H9 (cell line): ENCODE data around the gene KRTAP5-6. TPM values are rescaled to one million over a fixed set of nuclear protein-coding genes. Genes with fewer than 3 reads are reported as not detected.

Source experiments
- DNase-seq: peaks from one replicate; pipeline ENCODE4 v3.0.0-alpha.2; 2017
- H2AFZ ChIP-seq: one replicate; pipeline ENCODE4 v1.6.1; 2013; ENCODE audit warnings: mild to moderate bottlenecking, low read length, control low read depth, moderate library complexity
- H2AK5ac ChIP-seq: 2 replicates; pipeline ENCODE4 v1.6.1; 2013; ENCODE audit warnings: low read length, control low read depth, mixed read lengths; ENCODE audit not compliant: insufficient read length
- H2BK120ac ChIP-seq: one replicate; pipeline ENCODE4 v1.6.1; 2013; ENCODE audit warnings: low read depth, mild to moderate bottlenecking, low read length, control low read depth, inconsistent platforms; ENCODE audit not compliant: poor library complexity, severe bottlenecking
- H2BK12ac ChIP-seq: 2 replicates; pipeline ENCODE4 v1.6.1; 2013; ENCODE audit warnings: low read length, control low read depth, mixed read lengths, low read depth; ENCODE audit not compliant: insufficient read length
- H2BK15ac ChIP-seq: 2 replicates; pipeline ENCODE4 v1.6.1; 2013; ENCODE audit warnings: low read depth, low read length, control low read depth
- H2BK20ac ChIP-seq: one replicate; pipeline ENCODE4 v1.6.1; 2013; ENCODE audit warnings: low read depth, mild to moderate bottlenecking, low read length, control low read depth, inconsistent platforms; ENCODE audit not compliant: poor library complexity, severe bottlenecking
- H2BK5ac ChIP-seq: 2 replicates; pipeline ENCODE4 v1.6.1; 2013; ENCODE audit warnings: low read length, control low read depth, mixed read lengths; ENCODE audit not compliant: insufficient read length
- H3K14ac ChIP-seq: 2 replicates; pipeline ENCODE4 v1.6.1; 2013; ENCODE audit warnings: low read length, control low read depth; ENCODE audit not compliant: insufficient read depth
- H3K18ac ChIP-seq: 2 replicates; pipeline ENCODE4 v1.6.1; 2013; ENCODE audit warnings: low read depth, mild to moderate bottlenecking, mixed read lengths, low read length, control low read depth; ENCODE audit not compliant: insufficient read length
- H3K23ac ChIP-seq: 2 replicates; pipeline ENCODE4 v1.6.1; 2013; ENCODE audit warnings: low read length, control low read depth, mixed read lengths, low read depth; ENCODE audit not compliant: insufficient read length
- H3K23me2 ChIP-seq: 2 replicates; pipeline ENCODE4 v1.6.1; 2013; ENCODE audit warnings: low read depth, mild to moderate bottlenecking, mixed read lengths, low read length, control low read depth; ENCODE audit not compliant: insufficient read length, poor library complexity, severe bottlenecking
- H3K27ac ChIP-seq: 2 replicates; pipeline ENCODE4 v1.5.1; 2013; ENCODE audit warnings: low read length, control low read depth, mixed read lengths, low read depth; ENCODE audit not compliant: insufficient read length
- H3K27me3 ChIP-seq: 2 replicates; pipeline ENCODE4 v1.6.1; 2013; ENCODE audit warnings: low read length, control low read depth, inconsistent platforms; ENCODE audit not compliant: insufficient read depth
- H3K4ac ChIP-seq: 2 replicates; pipeline ENCODE4 v1.6.1; 2013; ENCODE audit warnings: low read depth, mild to moderate bottlenecking, control low read depth, inconsistent platforms, low read length, moderate library complexity
- H3K4me1 ChIP-seq: 2 replicates; pipeline ENCODE4 v1.6.1; 2013; ENCODE audit warnings: low read length, control low read depth, inconsistent platforms; ENCODE audit not compliant: insufficient read depth
- H3K4me2 ChIP-seq: 2 replicates; pipeline ENCODE4 v1.6.1; 2013; ENCODE audit warnings: low read length, control low read depth, mixed read lengths; ENCODE audit not compliant: insufficient read length, insufficient read depth
- H3K56ac ChIP-seq: 2 replicates; pipeline ENCODE4 v1.6.1; 2013; ENCODE audit warnings: low read depth, mild to moderate bottlenecking, mixed read lengths, low read length, control low read depth; ENCODE audit not compliant: insufficient read length
- H3K79me1 ChIP-seq: 2 replicates; pipeline ENCODE4 v1.6.1; 2013; ENCODE audit warnings: low read depth, mild to moderate bottlenecking, moderate library complexity, low read length, control low read depth, inconsistent platforms; ENCODE audit not compliant: insufficient read depth, poor library complexity, severe bottlenecking
- H3K79me2 ChIP-seq: 2 replicates; pipeline ENCODE4 v1.6.1; 2013; ENCODE audit warnings: low read length, control low read depth, inconsistent platforms; ENCODE audit not compliant: insufficient read depth
- H3K9ac ChIP-seq: 2 replicates; pipeline ENCODE4 v1.6.1; 2013; ENCODE audit warnings: low read length, control low read depth, mixed read lengths; ENCODE audit not compliant: insufficient read length; ENCODE audit errors: extremely low read depth
- H3K9me3 ChIP-seq: one replicate; pipeline ENCODE4 v1.6.1; 2013; ENCODE audit warnings: low read depth, low read length, inconsistent platforms; ENCODE audit not compliant: control insufficient read depth
- H3T11ph ChIP-seq: one replicate; pipeline ENCODE4 v1.6.1; 2013; ENCODE audit warnings: mild to moderate bottlenecking, low read length, control low read depth, inconsistent platforms
- H4K20me1 ChIP-seq: one replicate; pipeline ENCODE4 v1.6.1; 2013; ENCODE audit not compliant: control insufficient read depth, insufficient read length, insufficient read depth
- H4K5ac ChIP-seq: 2 replicates; pipeline ENCODE4 v1.6.1; 2013; ENCODE audit warnings: low read depth, mild to moderate bottlenecking, mixed read lengths, low read length, control low read depth; ENCODE audit not compliant: insufficient read length
- H4K8ac ChIP-seq: replicated peaks from 2 replicates; pipeline ENCODE4 v1.6.1; 2013; ENCODE audit warnings: low read length, control low read depth, mixed read lengths, low read depth; ENCODE audit not compliant: insufficient read length
- H4K91ac ChIP-seq: 2 replicates; pipeline ENCODE4 v1.6.1; 2013; ENCODE audit warnings: low read depth, mild to moderate bottlenecking, moderate library complexity, mixed read lengths, low read length, control low read depth; ENCODE audit not compliant: insufficient read length
- H3K27ac Mint-ChIP-seq, 3 experiments: 2 replicates in 2 of 3; 3 replicates in 1 of 3; pipeline ENCODE4 v1.8.0; 2020 to 2021; ENCODE audit warnings: mixed read lengths in 3 of 3, mild to moderate bottlenecking in 1 of 3, moderate library complexity in 1 of 3
- H3K27me3 Mint-ChIP-seq: 2 replicates; pipeline ENCODE4 v1.8.0; 2021; ENCODE audit warnings: low read depth, mild to moderate bottlenecking, moderate library complexity, mixed read lengths
- H3K36me3 Mint-ChIP-seq, 3 experiments: 2 replicates in 2 of 3; 3 replicates in 1 of 3; pipeline ENCODE4 v1.8.0; 2020 to 2021; ENCODE audit warnings: low read depth in 3 of 3, mixed read lengths in 3 of 3; ENCODE audit not compliant: insufficient read depth in 1 of 3
- H3K4me1 Mint-ChIP-seq, 2 experiments: 2 replicates each; pipeline ENCODE4 v1.8.0; 2020; ENCODE audit warnings: mixed read lengths in 2 of 2
- H3K4me3 Mint-ChIP-seq, 2 experiments: 2 replicates in 1 of 2; 3 replicates in 1 of 2; pipeline ENCODE4 v1.8.0; 2020 to 2021; ENCODE audit warnings: mild to moderate bottlenecking in 2 of 2, mixed read lengths in 2 of 2, moderate library complexity in 1 of 2
- H3K9me3 Mint-ChIP-seq, 2 experiments: 2 replicates in 1 of 2; 3 replicates in 1 of 2; pipeline ENCODE4 v1.8.0; 2020; ENCODE audit warnings: mild to moderate bottlenecking in 2 of 2, mixed read lengths in 2 of 2, moderate library complexity in 1 of 2
- CTCF ChIP-seq: fragments of 200-600 bp; sonication (generic); conservative IDR thresholded peaks from 3 replicates; pipeline ENCODE4 v1.8.0; 2021; ENCODE audit warnings: antibody characterized with exemption, mild to moderate bottlenecking
- WGBS: extraction: QIAGEN DNeasy Blood & Tissue Kit; methylation state at CpG from one replicate; pipeline ENCODE4 v1.1.7; 2013; ENCODE audit warnings: missing lambda C conversion rate, low lambda C conversion rate, mixed read lengths; ENCODE audit not compliant: insufficient read length; ENCODE audit errors: extremely low coverage; 5-methylcytosine and 5-hydroxymethylcytosine counted together
- total RNA-seq: library from RNA; stranded (reverse); gene quantifications from 2 replicates; pipeline ENCODE4 v1.2.1, GENCODE V29; 2021

KRTAP5-6 gene
- total RNA-seq, 1 experiment from 2014 or later, result not detected

DNA sequence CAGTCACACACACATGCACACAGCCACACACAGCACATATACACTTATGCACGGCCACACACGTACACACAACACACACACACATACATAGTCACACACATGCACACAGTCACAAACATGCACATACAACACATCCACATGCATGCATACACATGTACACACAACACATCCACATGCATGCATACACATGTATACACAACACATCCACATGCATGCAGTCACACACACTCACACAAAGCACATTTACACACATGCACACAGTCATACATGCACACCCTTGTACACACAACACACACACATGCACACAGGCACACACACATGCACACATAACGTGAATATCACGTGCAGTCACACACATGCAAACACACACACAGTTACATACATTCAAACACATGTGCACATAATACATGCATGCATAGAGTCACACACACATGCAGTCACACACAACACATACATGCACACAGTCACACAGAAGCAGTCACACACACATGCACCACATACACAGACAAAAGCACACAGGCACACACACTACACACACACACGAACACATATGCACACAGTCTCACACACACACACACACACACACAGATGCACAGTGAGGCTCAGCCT is 34.6 kb downstream of the KRTAP5-6 start:
- Histone ChIP-seq H3K18ac (no peak overlapping the region), H3K4me2 (no peak overlapping the region), H4K5ac (no peak overlapping the region), H3K23me2 (no peaks in the 10 kb centered on the region), H2AK5ac (no peak overlapping the region), H2BK120ac (no peak overlapping the region), H2BK12ac (no peak overlapping the region), H2BK5ac (no peak overlapping the region), H3K23ac (no peak overlapping the region), H4K91ac (no peak overlapping the region), H3K4ac (no peak overlapping the region), H2AFZ (no peak overlapping the region), H3K27me3 (no peaks in the 10 kb centered on the region; the same call in 1 of the 2 replicates), H3T11ph (no peak overlapping the region), H2BK20ac (no peak overlapping the region), H3K79me1 (no peaks in the 10 kb centered on the region), H3K4me1 (no peaks in the 10 kb centered on the region), H2BK15ac (no peak overlapping the region), H3K56ac (no peak overlapping the region), H3K9me3 (no peaks in the 10 kb centered on the region), H4K20me1 (no peaks in the 10 kb centered on the region), H4K8ac (no peak overlapping the region), H3K9ac (no peak overlapping the region), H3K79me2 (no peaks in the 10 kb centered on the region), H3K27ac (no peak overlapping the region), H3K14ac (no peak overlapping the region)
- no peak for DNase-seq
- Mint-ChIP-seq H3K36me3 (no peaks in the 10 kb centered on the region; a peak in 1 of 7 replicates), H3K27me3 (peaks cover 94% of the 10 kb centered on the region), H3K4me1 (peaks cover 2 to 3% of the 10 kb centered on the region in 2 experiments; a peak in 2 of 4 replicates), H3K9me3 (peaks cover 4 to 17% of the 10 kb centered on the region in 2 experiments), H3K4me3 (no peak overlapping the region), H3K27ac (peak overlapping the region in 1 of 3 experiments; percentile 61; a peak in 1 of 7 replicates)
- no peak for TF ChIP-seq CTCF
- whole genome bisulfite sequencing, result no CpG with 5 or more reads among the region's 5 CpGs
